ENCODE measurements around the gene ARTN. TPM values are rescaled to one million over a fixed set of nuclear protein-coding genes. Genes with fewer than 3 reads are reported as not detected.

The ARTN gene
- total RNA-seq, 1 donor from 2014 or later = not detected

DNA sequence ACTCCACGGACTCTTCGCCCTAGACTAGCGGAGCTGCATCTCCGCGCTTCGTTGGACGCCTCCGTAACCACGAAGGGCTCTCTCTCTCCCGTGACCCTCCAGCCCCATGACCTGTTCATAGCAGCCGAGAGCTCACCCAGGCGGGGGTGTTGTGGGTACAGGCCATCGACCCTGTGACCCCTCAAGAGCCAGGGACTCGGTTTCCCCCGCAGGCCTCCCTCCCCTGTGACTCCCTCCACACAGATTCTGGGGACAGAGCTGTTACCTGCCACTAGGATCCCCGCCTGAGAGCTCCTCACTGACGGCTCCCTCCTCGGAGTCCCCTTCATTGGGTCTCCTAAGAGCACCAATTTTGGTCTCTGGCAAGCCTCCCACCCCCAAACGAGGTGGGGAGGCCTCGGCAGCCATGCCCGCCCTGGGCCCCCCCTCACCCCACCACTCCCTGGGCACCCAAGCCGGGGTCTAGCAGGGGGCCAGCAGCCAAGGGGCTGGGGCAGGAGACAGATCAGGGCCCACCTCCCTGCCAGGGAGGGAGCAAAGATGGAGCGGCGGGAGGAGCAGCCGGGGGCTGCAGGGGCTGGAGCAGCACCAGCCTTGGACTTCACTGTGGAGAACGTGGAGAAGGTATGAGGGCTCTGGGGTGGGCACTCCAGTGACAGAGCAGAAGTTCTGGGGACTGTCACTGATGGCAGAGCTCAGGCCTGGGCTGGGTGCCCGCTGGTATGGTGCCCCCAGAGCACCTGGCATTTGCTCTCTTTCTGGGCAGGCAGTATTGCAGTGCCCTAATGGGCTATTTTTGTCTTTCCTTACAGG is 13.7 kb downstream of the ARTN start:
- Mint-ChIP-seq H3K9me3 (no peaks in the 10 kb centered on the region), H3K27ac (peak overlapping the region; percentile 97), H3K4me3 (peak overlapping the region; percentile 99), H3K27me3 (no peaks in the 10 kb centered on the region), H3K4me1 (peaks cover 45% of the 10 kb centered on the region), H3K36me3 (ENCODE audit: low read depth) (peaks cover 22% of the 10 kb centered on the region)
- intact Hi-C loops (cut with micrococcal nuclease) = loop anchor here (2.0 kb wide), 3 partner anchors 296 to 684 kb away; partner anchors contain the start of gene KDM4A
- no peak for DNase-seq

DNA sequence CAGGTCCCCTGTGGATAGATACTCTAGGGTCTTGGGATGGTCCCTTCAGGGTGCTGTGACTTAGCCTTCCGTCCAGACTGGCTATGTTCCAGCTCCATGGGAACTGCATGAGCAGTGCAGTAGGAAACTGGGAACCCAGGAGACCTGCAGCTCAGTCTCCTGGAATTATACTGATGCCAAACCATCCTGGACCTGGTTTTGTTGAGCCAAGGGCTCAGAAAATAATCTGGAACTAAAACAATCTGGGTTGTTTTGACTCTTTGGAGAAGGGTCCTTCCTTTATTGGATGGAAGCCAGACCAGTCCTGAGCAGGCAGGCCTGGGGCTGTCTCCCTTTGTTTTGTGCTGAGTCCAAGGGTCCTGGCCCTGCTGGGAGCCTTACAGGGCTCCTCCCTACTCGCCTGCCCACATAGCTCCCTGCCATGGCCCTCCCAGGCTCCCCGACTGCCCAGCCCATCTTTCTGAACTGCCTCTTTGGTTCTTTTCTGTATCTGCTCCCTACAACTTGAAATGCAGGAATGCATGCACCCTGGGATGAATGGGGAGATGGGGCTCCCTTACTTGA is 14.4 kb downstream of the ARTN start:
- H3K36me3 Mint-ChIP-seq (ENCODE audit: low read depth) = peaks cover 20% of the 10 kb centered on the region
- H3K9me3 Mint-ChIP-seq = no peaks in the 10 kb centered on the region
- H3K27ac Mint-ChIP-seq = peak overlapping the region; percentile 97
- DNase-seq = no peak
- H3K27me3 Mint-ChIP-seq = no peaks in the 10 kb centered on the region
- intact Hi-C loops (cut with micrococcal nuclease) = loop anchor here (2.0 kb wide), 3 partner anchors 297 to 683 kb away; partner anchors contain the start of gene KDM4A
- H3K4me3 Mint-ChIP-seq = peak overlapping the region; percentile 99
- H3K4me1 Mint-ChIP-seq = peaks cover 42% of the 10 kb centered on the region

DNA sequence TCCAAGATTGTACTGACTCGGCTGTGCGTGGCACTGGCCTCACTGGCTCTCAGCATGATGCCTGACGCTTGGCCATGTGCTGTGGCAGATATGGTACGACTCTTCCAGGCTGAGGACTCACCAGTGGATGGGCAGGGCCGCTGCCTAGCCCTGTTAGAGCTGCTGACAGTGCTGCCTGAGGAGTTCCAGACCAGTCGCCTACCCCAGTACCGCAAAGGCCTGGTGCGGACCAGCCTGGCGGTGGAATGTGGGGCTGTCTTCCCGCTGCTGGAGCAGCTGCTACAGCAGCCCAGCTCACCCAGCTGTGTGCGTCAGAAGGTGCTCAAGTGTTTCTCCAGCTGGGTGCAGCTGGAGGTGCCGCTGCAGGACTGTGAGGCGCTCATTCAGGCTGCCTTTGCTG is 16.1 kb downstream of the ARTN start:
- intact Hi-C loops (cut with micrococcal nuclease) = no loop called here
- DNase-seq = no peak
- Mint-ChIP-seq H3K4me3 (no peak overlapping the region), H3K9me3 (no peaks in the 10 kb centered on the region), H3K4me1 (peaks cover 35% of the 10 kb centered on the region), H3K27me3 (no peaks in the 10 kb centered on the region), H3K27ac (no peak overlapping the region), H3K36me3 (ENCODE audit: low read depth) (peaks cover 14% of the 10 kb centered on the region)

DNA sequence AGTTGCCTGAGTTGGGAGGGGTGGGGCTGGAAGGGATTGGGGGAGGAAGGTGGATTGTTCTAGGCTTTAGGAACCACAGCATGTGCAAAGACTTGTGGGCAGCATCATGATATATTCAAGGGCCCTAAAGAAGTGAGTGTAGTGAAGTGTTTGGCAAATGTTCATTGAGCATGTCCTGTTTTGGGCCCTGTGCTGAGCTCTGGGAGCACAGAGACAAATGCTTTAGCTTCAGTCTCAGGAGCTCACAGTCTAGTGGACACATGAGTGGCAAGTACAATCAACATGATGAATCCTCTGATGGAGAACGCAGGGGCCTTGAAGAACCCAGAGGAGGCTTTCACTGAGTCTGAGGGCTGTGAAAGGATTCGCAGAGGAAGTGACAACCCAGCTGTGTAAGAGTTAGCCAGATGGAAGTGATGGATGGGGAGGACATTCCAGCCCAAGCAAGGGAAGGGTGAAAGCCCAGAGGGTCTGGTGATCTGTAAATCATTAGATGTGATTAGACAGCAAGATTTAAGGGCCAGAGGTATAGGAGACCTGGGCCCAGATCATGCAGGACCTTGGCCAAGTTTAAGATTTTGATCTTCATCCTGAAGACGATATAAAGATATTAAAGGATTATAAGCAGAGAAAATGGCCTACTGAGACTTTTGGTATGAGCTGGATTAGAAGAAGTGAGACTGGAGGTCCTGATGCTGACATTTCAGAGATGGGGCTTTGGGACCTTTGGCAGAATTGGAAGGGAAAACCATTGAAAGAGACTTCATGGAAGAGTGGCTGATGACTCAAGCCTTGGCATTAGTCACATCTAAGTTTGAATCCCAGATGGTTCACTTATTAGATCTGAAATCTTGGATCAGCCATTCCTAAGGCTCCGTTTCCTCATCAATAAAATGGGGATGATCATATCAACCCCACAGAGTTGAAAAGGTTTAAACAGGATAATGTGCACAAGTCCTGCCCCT is 17.7 kb downstream of the ARTN start:
- peaks cover 9% of the 10 kb centered on the region for H3K36me3 Mint-ChIP-seq (ENCODE audit: low read depth)
- H3K27me3 Mint-ChIP-seq = no peaks in the 10 kb centered on the region
- H3K4me3 Mint-ChIP-seq = no peak overlapping the region
- H3K27ac Mint-ChIP-seq = no peak overlapping the region
- intact Hi-C loops (cut with micrococcal nuclease) = no loop called here
- no peaks in the 10 kb centered on the region for H3K9me3 Mint-ChIP-seq
- H3K4me1 Mint-ChIP-seq = peaks cover 24% of the 10 kb centered on the region
- no peak for DNase-seq

DNA sequence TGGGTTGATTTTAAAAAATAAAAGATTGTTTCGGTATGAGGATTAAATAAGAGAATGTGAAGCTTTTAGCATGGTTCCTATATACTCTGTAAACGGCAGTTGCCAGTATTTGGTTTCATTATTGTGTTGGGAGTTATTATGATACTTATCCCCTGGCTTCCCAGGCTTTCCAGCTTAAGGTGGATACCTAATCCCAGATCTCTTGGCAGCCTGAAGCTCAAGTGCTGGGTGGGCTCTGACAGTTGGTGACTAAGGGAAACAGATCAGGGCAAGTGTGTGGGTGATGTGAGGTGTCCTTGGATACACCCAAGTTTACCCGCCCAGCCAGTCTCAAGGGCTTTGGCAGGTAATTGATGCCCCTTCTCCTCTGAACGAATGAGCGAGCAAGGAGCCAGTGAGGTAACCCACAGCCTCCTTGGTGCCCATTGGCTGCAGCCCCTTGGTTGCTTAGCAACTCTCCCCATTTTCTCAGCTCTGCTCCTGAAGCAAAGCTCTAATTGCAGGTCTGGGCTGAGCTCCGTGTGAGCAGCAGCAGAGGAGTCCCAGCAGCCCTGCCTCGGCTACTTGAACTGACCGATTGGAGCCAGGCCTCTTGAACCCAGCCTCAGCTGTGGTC is 19.2 kb downstream of the ARTN start:
- Mint-ChIP-seq H3K4me1 (peaks cover 20% of the 10 kb centered on the region), H3K9me3 (no peaks in the 10 kb centered on the region), H3K36me3 (ENCODE audit: low read depth) (peaks cover 13% of the 10 kb centered on the region), H3K4me3 (no peak overlapping the region), H3K27me3 (no peaks in the 10 kb centered on the region), H3K27ac (no peak overlapping the region)
- no peak for DNase-seq
- intact Hi-C loops (cut with micrococcal nuclease) = no loop called here

DNA sequence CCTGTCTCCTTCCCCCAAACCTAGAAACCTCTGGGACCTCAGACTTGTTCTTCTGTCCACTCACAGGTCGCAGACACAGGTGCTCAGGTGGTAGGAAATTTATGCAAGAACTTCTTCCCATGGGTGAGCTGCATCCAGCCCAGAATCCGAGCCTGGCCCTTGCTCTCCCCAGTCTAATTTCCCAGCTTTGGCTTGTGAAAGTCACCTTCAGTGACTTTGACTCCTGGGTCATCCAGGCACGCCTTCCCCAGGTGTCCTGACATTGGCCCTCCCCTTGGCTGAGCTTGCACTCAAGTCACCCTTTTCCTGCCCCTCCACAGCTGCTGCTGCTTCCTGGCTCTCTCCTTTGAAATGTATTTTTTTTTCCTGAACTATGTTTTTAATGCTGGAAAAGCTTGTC is 19.8 kb downstream of the ARTN start:
- Mint-ChIP-seq H3K36me3 (ENCODE audit: low read depth) (peaks cover 18% of the 10 kb centered on the region), H3K27me3 (no peaks in the 10 kb centered on the region), H3K9me3 (no peaks in the 10 kb centered on the region), H3K4me3 (no peak overlapping the region), H3K27ac (no peak overlapping the region), H3K4me1 (peaks cover 16% of the 10 kb centered on the region)
- DNase-seq = no peak
- intact Hi-C loops (cut with micrococcal nuclease) = no loop called here

DNA sequence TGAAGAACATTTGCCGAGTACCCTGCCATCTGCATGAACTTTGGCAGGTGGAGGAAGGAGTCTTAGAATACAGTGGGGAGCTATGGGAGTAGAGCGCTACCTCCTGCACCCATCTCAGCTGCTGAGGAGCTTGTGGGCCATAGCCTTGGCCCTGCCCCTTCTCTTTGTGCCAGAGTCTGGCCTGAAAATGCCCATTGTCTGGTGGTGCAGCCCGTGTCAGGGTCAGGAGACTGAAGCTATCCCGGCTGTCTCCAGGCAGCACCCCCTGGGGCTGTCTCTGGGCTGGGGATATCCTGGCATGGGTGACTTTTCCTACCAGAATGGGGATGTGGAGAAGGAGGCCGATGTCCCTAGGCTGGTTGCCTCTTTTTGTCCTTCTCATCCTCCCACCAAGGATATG is 20.4 kb downstream of the ARTN start:
- intact Hi-C loops (cut with micrococcal nuclease) = no loop called here

DNA sequence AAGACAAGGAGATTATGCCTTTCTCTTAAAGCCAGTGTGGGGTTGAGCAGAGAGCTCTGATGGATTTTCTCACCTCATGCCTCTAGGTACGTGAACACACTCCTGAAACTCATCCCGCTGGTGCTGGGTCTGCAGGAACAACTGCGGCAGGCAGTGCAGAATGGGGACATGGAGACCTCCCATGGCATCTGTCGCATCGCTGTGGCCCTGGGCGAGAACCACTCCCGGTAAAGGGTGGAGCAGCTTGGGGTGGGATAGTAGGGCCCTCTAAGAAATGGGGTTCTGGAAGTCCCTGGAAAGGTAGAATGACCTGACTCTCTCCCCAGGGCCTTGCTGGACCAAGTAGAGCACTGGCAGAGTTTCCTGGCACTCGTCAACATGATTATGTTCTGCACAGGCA is 22.6 kb downstream of the ARTN start:
- intact Hi-C loops (cut with micrococcal nuclease) = no loop called here
- H3K27ac Mint-ChIP-seq = no peak overlapping the region
- no peaks in the 10 kb centered on the region for H3K9me3 Mint-ChIP-seq
- no peak overlapping the region for H3K4me3 Mint-ChIP-seq
- H3K27me3 Mint-ChIP-seq = no peaks in the 10 kb centered on the region
- DNase-seq = no peak
- peaks cover 17% of the 10 kb centered on the region for H3K36me3 Mint-ChIP-seq (ENCODE audit: low read depth)
- H3K4me1 Mint-ChIP-seq = peaks cover 3% of the 10 kb centered on the region

More for the DNA sequence above, 20.4 kb downstream of the ARTN start:
- H3K27ac Mint-ChIP-seq = no peak overlapping the region
- DNase-seq = no peak
- H3K4me3 Mint-ChIP-seq = no peak overlapping the region
- peaks cover 21% of the 10 kb centered on the region for H3K36me3 Mint-ChIP-seq (ENCODE audit: low read depth)
- H3K27me3 Mint-ChIP-seq = no peaks in the 10 kb centered on the region
- no peaks in the 10 kb centered on the region for H3K9me3 Mint-ChIP-seq
- peaks cover 11% of the 10 kb centered on the region for H3K4me1 Mint-ChIP-seq

DNA sequence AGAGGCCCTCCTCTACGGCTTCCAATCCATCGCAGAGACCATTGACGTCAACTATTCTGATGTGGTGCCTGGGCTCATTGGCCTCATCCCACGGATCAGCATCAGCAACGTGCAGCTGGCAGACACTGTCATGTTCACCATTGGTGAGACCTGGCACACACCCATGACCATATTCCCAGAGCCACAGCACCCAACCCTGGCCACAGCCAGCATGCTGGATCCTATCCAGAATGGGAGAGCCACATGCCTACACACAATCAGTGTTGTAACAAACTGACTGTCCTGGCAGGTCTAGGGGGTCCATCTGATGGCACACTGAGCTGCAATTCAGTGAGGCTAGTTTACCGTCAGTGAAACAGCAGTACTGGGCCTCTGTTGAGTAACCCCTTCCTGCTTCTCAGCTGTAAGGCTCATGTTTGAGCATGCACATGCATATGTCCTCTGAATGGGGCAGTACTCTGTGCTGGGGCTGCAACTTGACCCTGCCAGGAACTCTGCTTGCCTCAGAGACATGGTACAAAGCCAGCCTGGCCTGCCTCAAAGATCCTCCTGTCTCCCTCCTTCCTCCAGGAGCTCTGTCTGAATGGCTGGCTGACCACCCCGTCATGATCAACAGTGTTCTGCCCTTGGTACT is 23.9 kb downstream of the ARTN start:
- H3K4me3 Mint-ChIP-seq = no peak overlapping the region
- H3K9me3 Mint-ChIP-seq = no peaks in the 10 kb centered on the region
- H3K36me3 Mint-ChIP-seq (ENCODE audit: low read depth) = peaks cover 21% of the 10 kb centered on the region
- intact Hi-C loops (cut with micrococcal nuclease) = no loop called here
- peaks cover 2% of the 10 kb centered on the region for H3K4me1 Mint-ChIP-seq
- no peak overlapping the region for H3K27ac Mint-ChIP-seq
- no peak for DNase-seq
- H3K27me3 Mint-ChIP-seq = no peaks in the 10 kb centered on the region

DNA sequence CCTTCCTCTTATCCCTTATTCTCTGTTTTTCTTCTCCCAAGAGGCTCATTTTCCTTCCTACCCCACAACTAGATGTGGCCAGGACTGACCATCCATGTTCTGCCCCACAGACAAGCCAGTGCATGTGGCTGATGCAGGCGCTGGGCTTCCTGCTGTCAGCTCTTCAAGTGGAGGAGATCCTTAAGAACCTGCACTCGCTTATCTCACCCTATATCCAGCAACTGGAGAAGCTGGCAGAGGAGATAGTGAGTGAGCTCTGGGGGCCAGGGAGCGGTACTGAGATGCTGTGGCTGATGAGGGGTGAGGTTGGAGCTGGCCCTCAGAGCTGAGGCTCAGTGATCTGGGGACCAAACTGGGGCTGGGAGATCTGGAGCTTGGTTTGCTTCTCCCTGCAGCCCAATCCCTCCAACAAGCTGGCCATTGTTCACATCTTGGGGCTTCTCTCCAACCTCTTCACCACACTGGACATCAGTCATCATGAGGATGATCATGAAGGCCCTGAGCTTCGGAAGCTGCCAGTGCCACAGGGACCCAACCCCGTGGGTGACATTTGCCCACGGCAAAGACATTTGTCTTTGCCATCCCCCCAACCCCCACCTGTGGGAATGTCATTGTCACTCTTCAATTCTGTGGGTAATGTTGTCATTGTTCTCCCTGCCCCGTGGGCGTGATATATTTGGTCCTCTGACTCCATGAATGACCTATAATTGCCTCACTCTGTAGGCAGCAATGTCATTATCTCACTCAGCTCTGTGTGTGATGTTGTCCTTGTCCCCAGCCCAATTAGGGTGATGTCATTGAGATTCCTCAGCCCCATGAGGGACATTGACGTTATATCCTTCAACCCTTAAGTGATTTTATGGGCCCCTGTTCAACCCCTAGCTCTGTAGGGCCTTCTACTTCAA is 25.0 kb downstream of the ARTN start:
- Mint-ChIP-seq H3K27ac (no peak overlapping the region), H3K4me1 (peaks cover 2% of the 10 kb centered on the region), H3K4me3 (no peak overlapping the region), H3K9me3 (no peaks in the 10 kb centered on the region), H3K36me3 (ENCODE audit: low read depth) (peaks cover 21% of the 10 kb centered on the region), H3K27me3 (no peaks in the 10 kb centered on the region)
- no peak for DNase-seq
- intact Hi-C loops (cut with micrococcal nuclease) = no loop called here

DNA sequence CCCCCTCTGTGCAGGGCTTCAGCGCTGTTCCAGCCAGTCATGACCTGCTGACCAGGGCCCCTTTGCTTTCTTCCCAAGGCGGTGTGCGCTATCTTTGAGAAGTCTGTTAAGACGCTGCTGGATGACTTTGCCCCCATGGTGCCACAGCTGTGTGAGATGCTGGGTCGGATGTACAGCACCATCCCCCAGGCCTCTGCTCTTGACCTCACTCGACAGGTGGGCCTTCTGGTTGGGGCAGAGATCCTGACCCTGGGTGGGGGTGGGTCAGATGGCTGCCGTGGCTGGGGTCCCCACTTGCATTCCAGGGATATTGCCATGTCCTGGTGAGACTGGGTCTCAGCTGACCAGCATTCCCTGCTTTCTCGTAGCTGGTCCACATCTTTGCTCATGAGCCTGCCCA is 27.2 kb downstream of the ARTN start:
- DNase-seq = no peak
- H3K9me3 Mint-ChIP-seq = no peaks in the 10 kb centered on the region
- intact Hi-C loops (cut with micrococcal nuclease) = no loop called here
- no peak overlapping the region for H3K4me3 Mint-ChIP-seq
- no peaks in the 10 kb centered on the region for H3K27me3 Mint-ChIP-seq
- peaks cover 2% of the 10 kb centered on the region for H3K4me1 Mint-ChIP-seq
- no peak overlapping the region for H3K27ac Mint-ChIP-seq
- H3K36me3 Mint-ChIP-seq (ENCODE audit: low read depth) = peaks cover 21% of the 10 kb centered on the region

DNA sequence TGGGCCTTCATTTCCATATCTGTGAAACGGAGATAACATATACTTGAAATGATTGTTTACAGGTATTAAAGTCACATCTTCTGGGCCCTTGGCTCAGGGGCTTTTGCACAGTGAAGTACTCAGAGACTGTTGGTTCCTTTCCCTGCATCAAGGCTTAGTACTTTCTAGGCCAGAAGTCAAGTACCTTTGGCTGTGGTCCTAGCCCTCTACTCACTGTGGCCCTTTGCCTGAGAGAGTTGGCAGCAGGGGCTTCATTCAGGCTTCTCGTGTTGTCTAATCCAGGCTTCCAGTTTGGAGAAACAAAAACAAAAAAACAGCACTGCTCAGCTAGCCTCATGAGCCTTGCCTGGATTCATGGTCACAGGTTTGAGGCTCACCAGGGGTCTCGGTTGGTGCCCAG is 28.1 kb downstream of the ARTN start:
- no peaks in the 10 kb centered on the region for H3K27me3 Mint-ChIP-seq
- no peak for DNase-seq
- intact Hi-C loops (cut with micrococcal nuclease) = no loop called here
- peaks cover 2% of the 10 kb centered on the region for H3K4me1 Mint-ChIP-seq
- peaks cover 21% of the 10 kb centered on the region for H3K36me3 Mint-ChIP-seq (ENCODE audit: low read depth)
- no peak overlapping the region for H3K4me3 Mint-ChIP-seq
- H3K9me3 Mint-ChIP-seq = no peaks in the 10 kb centered on the region
- no peak overlapping the region for H3K27ac Mint-ChIP-seq

Measured in activated CD4-positive, alpha-beta T cell treated with anti-CD3 and anti-CD28 coated beads, Interleukin-2, amount 10 ng/mL, durations not matched to agents 24 days and 14 days (primary cell).